HG02970 (cell line): ENCODE results near the gene KIR2DL4.
"Not testable (repeated sequence)": the region's sequence is repeated elsewhere in the genome, so short reads cannot be mapped to it uniquely, and the experiment has no call there.

ENCODE experiments used
- ATAC-seq: cut with Tn5 transposase; IDR thresholded peaks from one replicate; pipeline ENCODE4 v1.9.1; 2021; ENCODE audit warnings: mild to moderate bottlenecking, moderate library complexity, moderate number of reproducible peaks; ENCODE audit not compliant: unreplicated experiment, low FRiP score

The KIR2DL4 gene

GRCh38 chr19:54804101-54804500 lies 691 bp downstream of the KIR2DL4 start:
- no peak for ATAC-seq

- no peak for ATAC-seq
Observed at GRCh38 chr19:54804571-54804970, 1.2 kb downstream of the KIR2DL4 start.

GRCh38 chr19:54805665-54806515 lies 2.5 kb downstream of the KIR2DL4 start:
- ATAC-seq = no peak

GRCh38 chr19:54806516-54806838 lies 3.1 kb downstream of the KIR2DL4 start:
- no peak for ATAC-seq

GRCh38 chr19:54814571-54814970 lies 11.2 kb downstream of the KIR2DL4 start:
- ATAC-seq = not testable (repeated sequence)

GRCh38 chr19:54816251-54816650 lies 12.8 kb downstream of the KIR2DL4 start, which contains the start of gene KIR3DL1:
Gene KIR3DL1, plus strand, starts transcription at chr19:54816468.
- not testable (repeated sequence) for ATAC-seq

- ATAC-seq = no peak
Observed at GRCh38 chr19:54817670-54818536, 14.5 kb downstream of the KIR2DL4 start.

- not testable (repeated sequence) for ATAC-seq
Observed at GRCh38 chr19:54824416-54824815, 21.0 kb downstream of the KIR2DL4 start.

- ATAC-seq = not testable (repeated sequence)
Observed at GRCh38 chr19:54825326-54825725, 21.9 kb downstream of the KIR2DL4 start.

- ATAC-seq = not testable (repeated sequence)
Observed at GRCh38 chr19:54828064-54828463, 24.7 kb downstream of the KIR2DL4 start.

GRCh38 chr19:54832496-54832895 lies 29.1 kb downstream of the KIR2DL4 start, which contains the start of gene KIR2DS4:
Gene KIR2DS4, plus strand, starts transcription at chr19:54832676.
- ATAC-seq = not testable (repeated sequence)

- not testable (repeated sequence) for ATAC-seq
Observed at GRCh38 chr19:54835126-54835525, 31.7 kb downstream of the KIR2DL4 start.

GRCh38 chr19:54837522-54837921 lies 34.1 kb downstream of the KIR2DL4 start:
- ATAC-seq = not testable (repeated sequence)

- ATAC-seq = not testable (repeated sequence)
Observed at GRCh38 chr19:54843171-54843570, 39.8 kb downstream of the KIR2DL4 start.

GRCh38 chr19:54850061-54850640 lies 46.7 kb downstream of the KIR2DL4 start, which contains the start of gene KIR3DL2:
Gene KIR3DL2, plus strand, starts transcription at chr19:54850443. Its CDS starts 33 bp downstream, at chr19:54850476.
- ATAC-seq = not testable (repeated sequence)

- ATAC-seq = no peak
Observed at GRCh38 chr19:54850930-54851329, 47.5 kb downstream of the KIR2DL4 start.

- ATAC-seq = no peak
Observed at GRCh38 chr19:54851353-54851752, 47.9 kb downstream of the KIR2DL4 start.

- not testable (repeated sequence) for ATAC-seq
Observed at GRCh38 chr19:54855241-54855640, 51.8 kb downstream of the KIR2DL4 start.

- ATAC-seq = not testable (repeated sequence)
Observed at GRCh38 chr19:54858476-54858875, 55.1 kb downstream of the KIR2DL4 start.

- ATAC-seq = not testable (repeated sequence)
Observed at GRCh38 chr19:54859421-54859820, 56.0 kb downstream of the KIR2DL4 start.

- ATAC-seq = not testable (repeated sequence)
Observed at GRCh38 chr19:54863459-54863858, 60.0 kb downstream of the KIR2DL4 start.
